IPS DF 6.9 (cell line): ENCODE results near the gene STAC2.

Source experiments
- DNase-seq: peaks from one replicate; pipeline ENCODE4 v3.0.0-alpha.2; 2013; ENCODE audit warnings: low read depth, low spot score
- H3K27ac ChIP-seq: one replicate; pipeline ENCODE4 v1.5.1; 2013; ENCODE audit warnings: low read length, control low read depth
- H3K27me3 ChIP-seq: 2 replicates; pipeline ENCODE4 v1.6.1; 2013; ENCODE audit warnings: mild to moderate bottlenecking, low read length; ENCODE audit not compliant: control insufficient read depth, insufficient read depth
- H3K36me3 ChIP-seq: 2 replicates; pipeline ENCODE4 v1.6.1; 2013; ENCODE audit warnings: low read length; ENCODE audit not compliant: control insufficient read depth, insufficient read depth
- H3K4me1 ChIP-seq: 2 replicates; pipeline ENCODE4 v1.6.1; 2013; ENCODE audit warnings: low read length; ENCODE audit not compliant: control insufficient read depth, insufficient read depth
- H3K4me3 ChIP-seq: 2 replicates; pipeline ENCODE4 v1.5.1; 2013; ENCODE audit warnings: mild to moderate bottlenecking, low read length
- H3K9me3 ChIP-seq: 2 replicates; pipeline ENCODE4 v1.6.1; 2013; ENCODE audit warnings: low read length, inconsistent platforms; ENCODE audit not compliant: control insufficient read depth, insufficient read depth
- WGBS: extraction: QIAGEN DNeasy Blood & Tissue Kit; methylation state at CpG from one replicate; pipeline ENCODE4 v1.1.7; 2013; ENCODE audit warnings: mixed read lengths, missing lambda C conversion rate; ENCODE audit not compliant: insufficient read length, insufficient coverage; 5-methylcytosine and 5-hydroxymethylcytosine counted together

The STAC2 gene

GRCh38 chr17:39235555-39236449 lies 10.1 kb upstream of the STAC2 start:
- H3K36me3 ChIP-seq, result no peaks in the 10 kb centered on the region
- H3K4me3 ChIP-seq, result no peak overlapping the region
- no CpG with 5 or more reads among the region's 18 CpGs for WGBS
- DNase-seq, result peak; percentile 85
- peaks cover 2% of the 10 kb centered on the region for H3K4me1 ChIP-seq
- no peaks in the 10 kb centered on the region for H3K9me3 ChIP-seq
- no peak overlapping the region for H3K27ac ChIP-seq
- no peaks in the 10 kb centered on the region for H3K27me3 ChIP-seq

- Histone ChIP-seq H3K4me3 (no peak overlapping the region), H3K27ac (no peak overlapping the region), H3K27me3 (no peaks in the 10 kb centered on the region), H3K36me3 (no peaks in the 10 kb centered on the region), H3K9me3 (no peaks in the 10 kb centered on the region), H3K4me1 (no peaks in the 10 kb centered on the region)
- WGBS, result no CpG with 5 or more reads among the region's 22 CpGs
- no peak for DNase-seq
Measured at GRCh38 chr17:39231591-39232551, 6.1 kb upstream of the STAC2 start.

- WGBS, result no CpG with 5 or more reads among the region's 10 CpGs
Measured at GRCh38 chr17:39231091-39231561, 5.4 kb upstream of the STAC2 start.

GRCh38 chr17:39230361-39230760 lies 4.6 kb upstream of the STAC2 start:
- no peak for DNase-seq
- Histone ChIP-seq H3K27ac (no peak overlapping the region), H3K36me3 (no peaks in the 10 kb centered on the region; the same call in 1 of the 2 replicates), H3K4me3 (no peak overlapping the region), H3K27me3 (no peaks in the 10 kb centered on the region; the same call in 1 of the 2 replicates), H3K9me3 (no peaks in the 10 kb centered on the region), H3K4me1 (no peaks in the 10 kb centered on the region)
- no CpG with 5 or more reads among the region's 1 CpG for WGBS

More at GRCh38 chr17:39231091-39231561, 5.4 kb upstream of the STAC2 start:
- no peaks in the 10 kb centered on the region for H3K4me1 ChIP-seq
- H3K4me3 ChIP-seq, result no peak overlapping the region
- no peak for DNase-seq
- H3K27me3 ChIP-seq, result no peaks in the 10 kb centered on the region
- H3K9me3 ChIP-seq, result no peaks in the 10 kb centered on the region
- H3K36me3 ChIP-seq, result no peaks in the 10 kb centered on the region
- no peak overlapping the region for H3K27ac ChIP-seq

- no peaks in the 10 kb centered on the region; the same call in 1 of the 2 replicates for H3K4me1 ChIP-seq
- no peak overlapping the region for H3K4me3 ChIP-seq
- H3K36me3 ChIP-seq, result no peaks in the 10 kb centered on the region; the same call in 1 of the 2 replicates
- H3K27me3 ChIP-seq, result peaks cover 9% of the 10 kb centered on the region; the same call in 1 of the 2 replicates
- no peaks in the 10 kb centered on the region for H3K9me3 ChIP-seq
- no peak overlapping the region for H3K27ac ChIP-seq
- no peak for DNase-seq
- WGBS, result no CpG with 5 or more reads among the region's 11 CpGs
Measured at GRCh38 chr17:39229274-39229913, 3.6 kb upstream of the STAC2 start.

- DNase-seq, result no peak
- Histone ChIP-seq H3K4me1 (peaks cover 3% of the 10 kb centered on the region; the same call in 1 of the 2 replicates), H3K9me3 (no peaks in the 10 kb centered on the region), H3K4me3 (no peak overlapping the region), H3K36me3 (no peaks in the 10 kb centered on the region; the same call in 1 of the 2 replicates), H3K27me3 (peaks cover 15% of the 10 kb centered on the region; the same call in 1 of the 2 replicates), H3K27ac (no peak overlapping the region)
- no CpG with 5 or more reads among the region's 2 CpGs for WGBS
Measured at GRCh38 chr17:39227364-39227919, 1.7 kb upstream of the STAC2 start.

GRCh38 chr17:39225959-39226683 lies 376 bp upstream of the STAC2 start:
- Histone ChIP-seq H3K36me3 (no peaks in the 10 kb centered on the region; the same call in 1 of the 2 replicates), H3K27me3 (peaks cover 15% of the 10 kb centered on the region; the same call in 1 of the 2 replicates), H3K9me3 (no peaks in the 10 kb centered on the region), H3K4me1 (peaks cover 3% of the 10 kb centered on the region; the same call in 1 of the 2 replicates), H3K4me3 (peak overlapping the region; percentile 50; the same call in 1 of the 2 replicates), H3K27ac (no peak overlapping the region)
- peak; percentile 88 for DNase-seq
- no CpG with 5 or more reads among the region's 24 CpGs for WGBS

- Histone ChIP-seq H3K4me3 (peak overlapping the region; percentile 50; the same call in 1 of the 2 replicates), H3K9me3 (no peaks in the 10 kb centered on the region), H3K4me1 (peaks cover 3% of the 10 kb centered on the region; the same call in 1 of the 2 replicates), H3K27me3 (peaks cover 15% of the 10 kb centered on the region; the same call in 1 of the 2 replicates), H3K27ac (no peak overlapping the region), H3K36me3 (no peaks in the 10 kb centered on the region; the same call in 1 of the 2 replicates)
- WGBS, result no CpG with 5 or more reads among the region's 68 CpGs
- DNase-seq, result no peak
Measured at GRCh38 chr17:39224778-39225307, 902 bp downstream of the STAC2 start.
